Endothelial cell (in vitro differentiated cells): ENCODE measurements around the gene UBN1. TPM values are rescaled to one million over a fixed set of nuclear protein-coding genes. Genes with fewer than 3 reads are reported as not detected.
"Not testable (repeated sequence)": the region's sequence is repeated elsewhere in the genome, so short reads cannot be mapped to it uniquely, and the experiment has no call there.

Experiments
- DNase-seq: peaks from one replicate; pipeline ENCODE4 v3.0.0; 2021; ENCODE audit warnings: low spot score
- H3K27ac Mint-ChIP-seq: one replicate; pipeline ENCODE4 v1.8.0; 2021; ENCODE audit warnings: mixed read lengths, inconsistent platforms; ENCODE audit not compliant: unreplicated experiment
- H3K27me3 Mint-ChIP-seq: one replicate; pipeline ENCODE4 v1.8.0; 2021; ENCODE audit warnings: mild to moderate bottlenecking, moderate library complexity, mixed read lengths, inconsistent platforms; ENCODE audit not compliant: unreplicated experiment
- H3K36me3 Mint-ChIP-seq: one replicate; pipeline ENCODE4 v1.8.0; 2021; ENCODE audit warnings: mild to moderate bottlenecking, low read depth, mixed read lengths, inconsistent platforms; ENCODE audit not compliant: unreplicated experiment
- H3K4me1 Mint-ChIP-seq: one replicate; pipeline ENCODE4 v1.8.0; 2021; ENCODE audit warnings: mild to moderate bottlenecking, mixed read lengths, inconsistent platforms; ENCODE audit not compliant: unreplicated experiment
- H3K4me3 Mint-ChIP-seq: one replicate; pipeline ENCODE4 v1.8.0; 2021; ENCODE audit warnings: mild to moderate bottlenecking, mixed read lengths, inconsistent platforms; ENCODE audit not compliant: unreplicated experiment
- H3K9me3 Mint-ChIP-seq: one replicate; pipeline ENCODE4 v1.8.0; 2021; ENCODE audit warnings: mixed read lengths, inconsistent platforms; ENCODE audit not compliant: unreplicated experiment
- CTCF ChIP-seq: fragments of 200-600 bp; sonication (generic); IDR thresholded peaks from one replicate; pipeline ENCODE4 v1.5.0; 2021; ENCODE audit warnings: antibody characterized with exemption; ENCODE audit not compliant: unreplicated experiment
- total RNA-seq: library from RNA; stranded (reverse); fragmentation: NEBNext Ultra II Directional; extraction: Animal tissue kit (Norgen Biotek cat#: 25700); gene quantifications from one replicate; pipeline ENCODE4 v1.2.1, GENCODE V29; 2021; ENCODE audit not compliant: unreplicated experiment

UBN1 gene
- total RNA-seq, 1 donor from 2014 or later: 36.4 TPM

- Mint-ChIP-seq H3K4me3 (no peak overlapping the region), H3K27me3 (peaks cover 8% of the 10 kb centered on the region), H3K27ac (no peak overlapping the region), H3K9me3 (no peaks in the 10 kb centered on the region), H3K4me1 (no peaks in the 10 kb centered on the region), H3K36me3 (peaks cover 4% of the 10 kb centered on the region)
- no peak for DNase-seq
- TF ChIP-seq CTCF: no peak
Observed at GRCh38 chr16:4926928-4927327, 79.6 kb downstream of the UBN1 start.

- H3K36me3 Mint-ChIP-seq: peaks cover 4% of the 10 kb centered on the region
- no peaks in the 10 kb centered on the region for H3K4me1 Mint-ChIP-seq
- no peak for TF ChIP-seq CTCF
- H3K4me3 Mint-ChIP-seq: no peak overlapping the region
- DNase-seq: no peak
- H3K9me3 Mint-ChIP-seq: no peaks in the 10 kb centered on the region
- H3K27me3 Mint-ChIP-seq: peaks cover 6% of the 10 kb centered on the region
- no peak overlapping the region for H3K27ac Mint-ChIP-seq
Observed at GRCh38 chr16:4927661-4928060, 80.4 kb downstream of the UBN1 start.

- Mint-ChIP-seq H3K9me3 (no peaks in the 10 kb centered on the region), H3K4me3 (no peak overlapping the region), H3K36me3 (peaks cover 4% of the 10 kb centered on the region), H3K27ac (no peak overlapping the region), H3K27me3 (peaks cover 6% of the 10 kb centered on the region), H3K4me1 (no peaks in the 10 kb centered on the region)
- no peak for DNase-seq
- TF ChIP-seq CTCF: no peak
Observed at GRCh38 chr16:4928227-4928626, 80.9 kb downstream of the UBN1 start.

GRCh38 chr16:4929619-4930018 is 82.3 kb downstream of the UBN1 start:
- H3K4me3 Mint-ChIP-seq, DNase-seq, H3K9me3 Mint-ChIP-seq, H3K27me3 Mint-ChIP-seq, H3K36me3 Mint-ChIP-seq, H3K27ac Mint-ChIP-seq, H3K4me1 Mint-ChIP-seq: not testable (repeated sequence)

GRCh38 chr16:4931381-4931780 is 84.1 kb downstream of the UBN1 start:
- no peak overlapping the region for H3K27ac Mint-ChIP-seq

More at GRCh38 chr16:4931381-4931780, 84.1 kb downstream of the UBN1 start:
- no peak for DNase-seq
- peaks cover 5% of the 10 kb centered on the region for H3K27me3 Mint-ChIP-seq
- H3K36me3 Mint-ChIP-seq: peaks cover 4% of the 10 kb centered on the region
- H3K4me3 Mint-ChIP-seq: no peak overlapping the region
- no peaks in the 10 kb centered on the region for H3K9me3 Mint-ChIP-seq
- H3K4me1 Mint-ChIP-seq: no peaks in the 10 kb centered on the region
- no peak for TF ChIP-seq CTCF

Other genes with a start within 250 kb of the UBN1 start
- 31.0 TPM for gene UBALD1, start 232.6 kb upstream of the UBN1 start, total RNA-seq
- gene MGRN1, start 222.7 kb upstream of the UBN1 start, total RNA-seq: 82.5 TPM
- gene NUDT16L1, start 153.9 kb upstream of the UBN1 start, total RNA-seq: 43.1 TPM
- gene ANKS3, start 113.2 kb upstream of the UBN1 start, total RNA-seq: 15.6 TPM
- 0.18 TPM for gene DNAAF8, start 112.9 kb upstream of the UBN1 start, total RNA-seq
- gene ZNF500, start 80.3 kb upstream of the UBN1 start, total RNA-seq: 32.8 TPM
- 11.5 TPM for gene SEPTIN12, start 59.1 kb upstream of the UBN1 start, total RNA-seq
- gene SMIM22, start 52.1 kb upstream of the UBN1 start, total RNA-seq: not detected
- gene ROGDI, start 44.8 kb upstream of the UBN1 start, total RNA-seq: 46.2 TPM
- gene GLYR1, start 193 bp upstream of the UBN1 start, total RNA-seq: 111 TPM
- gene PPL, start 89.7 kb downstream of the UBN1 start, total RNA-seq: 1.1 TPM
- gene SEC14L5, start 110.8 kb downstream of the UBN1 start, total RNA-seq: 0.05 TPM
- 10.2 TPM for gene NAGPA, start 186.5 kb downstream of the UBN1 start, total RNA-seq
- not detected for gene C16orf89, start 218.5 kb downstream of the UBN1 start, total RNA-seq
- 21.0 TPM for gene ALG1, start 224.4 kb downstream of the UBN1 start, total RNA-seq